DOHH2 (cell line): Measurements from ENCODE around the gene INTS7.
"Not testable (repeated sequence)": the region's sequence is repeated elsewhere in the genome, so short reads cannot be mapped to it uniquely, and the experiment has no call there.

Experiments used
- H3F3A ChIP-seq: fragments of 200-600 bp; sonication (generic), shearing (Covaris generic); 2 replicates; pipeline ENCODE4 v1.6.0; 2016; ENCODE audit warnings: antibody characterized with exemption, mild to moderate bottlenecking; ENCODE audit not compliant: control insufficient read depth, insufficient read depth
- H3K27ac ChIP-seq: fragments of 200-600 bp; sonication (generic); 2 replicates; pipeline ENCODE4 v1.5.1; 2014; ENCODE audit warnings: low read depth, mild to moderate bottlenecking, low read length, moderate library complexity
- H3K27me3 ChIP-seq: fragments of 200-600 bp; sonication (generic); 2 replicates; pipeline ENCODE4 v1.6.1; 2014; ENCODE audit warnings: mild to moderate bottlenecking, low read length, mixed read lengths; ENCODE audit not compliant: control insufficient read depth
- H3K36me3 ChIP-seq: fragments of 200-600 bp; sonication (generic); 2 replicates; pipeline ENCODE4 v1.6.1; 2014; ENCODE audit warnings: mild to moderate bottlenecking, low read length, moderate library complexity, mixed read lengths; ENCODE audit not compliant: control insufficient read depth
- H3K4me1 ChIP-seq: fragments of 200-600 bp; sonication (generic); 2 replicates; pipeline ENCODE4 v1.6.1; 2014; ENCODE audit warnings: mild to moderate bottlenecking, low read length, mixed read lengths; ENCODE audit not compliant: control insufficient read depth
- H3K4me2 ChIP-seq: fragments of 200-600 bp; sonication (generic); 2 replicates; pipeline ENCODE4 v1.6.0; 2014; ENCODE audit warnings: mild to moderate bottlenecking, low read length, moderate library complexity
- H3K4me3 ChIP-seq: fragments of 200-600 bp; sonication (generic); 2 replicates; pipeline ENCODE4 v1.5.1; 2014; ENCODE audit warnings: mild to moderate bottlenecking, low read length, mixed read lengths
- H3K79me2 ChIP-seq: fragments of 200-600 bp; sonication (generic); 2 replicates; pipeline ENCODE4 v1.6.1; 2014; ENCODE audit warnings: mild to moderate bottlenecking, low read length, mixed read lengths; ENCODE audit not compliant: control insufficient read depth
- H3K9me2 ChIP-seq: fragments of 200-600 bp; sonication (generic); replicated peaks from 2 replicates; pipeline ENCODE4 v1.6.1; 2014; ENCODE audit warnings: mild to moderate bottlenecking, low read length, mixed read lengths; ENCODE audit not compliant: control insufficient read depth
- H3K9me3 ChIP-seq: fragments of 200-600 bp; sonication (generic); 2 replicates; pipeline ENCODE4 v1.6.1; 2014; ENCODE audit warnings: antibody characterized with exemption, low read length, mixed read lengths; ENCODE audit not compliant: control insufficient read depth, insufficient read depth
- H4K20me1 ChIP-seq: fragments of 200-600 bp; sonication (generic); 2 replicates; pipeline ENCODE4 v1.6.0; 2014; ENCODE audit warnings: low read depth, mild to moderate bottlenecking, antibody characterized with exemption, low read length, moderate library complexity; ENCODE audit not compliant: control insufficient read depth, insufficient read depth
- EZH2phosphoT487 ChIP-seq: fragments of 200-600 bp; sonication (generic); IDR thresholded peaks from 2 replicates; pipeline ENCODE4 v1.6.1; 2017; ENCODE audit warnings: borderline replicate concordance, mild to moderate bottlenecking, antibody characterized with exemption, low read length, moderate library complexity, mixed read lengths
- TF ChIP-seq, protein P1 (sequence below): fragments of 200-600 bp; sonication (generic); IDR thresholded peaks from one replicate; pipeline ENCODE4 v1.5.1; 2014; ENCODE audit warnings: antibody characterized with exemption, mild to moderate bottlenecking, low read depth, low read length; ENCODE audit not compliant: poor library complexity, severe bottlenecking

The INTS7 gene

DNA sequence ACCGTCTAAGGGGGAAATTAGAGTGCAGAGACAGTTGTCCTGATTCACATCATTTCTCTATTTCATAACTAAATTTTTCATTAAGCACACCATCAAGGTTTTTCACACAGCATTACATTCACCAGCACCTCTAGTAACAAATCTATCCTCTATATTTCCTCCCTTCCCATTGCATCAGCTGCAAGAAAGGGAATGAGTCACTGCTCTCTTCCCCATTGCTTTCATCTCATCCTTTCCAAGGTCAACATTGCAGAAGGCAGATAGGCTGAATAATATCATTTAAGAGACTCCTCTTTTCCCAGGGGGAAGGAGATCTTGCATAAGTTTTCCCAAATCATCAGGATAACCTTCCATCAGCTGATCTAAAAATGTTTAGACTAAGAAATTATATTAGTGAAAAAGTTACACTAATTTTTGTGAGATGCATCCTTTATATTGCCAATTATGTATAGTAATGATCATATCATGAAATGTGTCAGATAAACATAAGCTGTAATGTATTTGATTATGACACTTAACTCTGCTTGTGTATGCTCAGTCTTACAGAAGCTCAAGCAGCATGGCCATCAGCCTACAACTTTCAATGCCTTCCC is 4.3 kb downstream of the INTS7 start:
- Histone ChIP-seq H3K27ac (no peak overlapping the region), H3K4me1 (peaks cover 38% of the 10 kb centered on the region), H4K20me1 (peaks cover 23% of the 10 kb centered on the region)

DNA sequence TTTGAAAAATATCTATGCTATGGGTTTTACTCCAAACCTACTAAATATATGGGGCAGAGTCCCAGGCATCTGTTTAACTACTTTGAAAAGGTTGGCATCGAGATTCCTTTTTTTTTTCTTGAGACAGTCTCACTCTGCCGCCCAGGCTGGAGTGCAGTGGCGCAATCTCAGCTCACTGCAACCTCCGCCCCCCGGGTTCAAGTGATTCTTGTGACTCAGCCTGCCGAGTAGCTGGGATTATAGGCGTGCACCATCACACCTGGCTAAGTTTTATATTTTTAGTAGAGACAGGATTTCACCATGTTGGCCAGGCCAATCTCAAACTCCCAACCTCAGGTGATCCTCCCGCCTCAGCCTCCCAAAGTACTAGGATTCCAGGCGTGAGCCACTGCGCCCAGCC is 7.6 kb downstream of the INTS7 start:
- not testable (repeated sequence) for H3K9me2 ChIP-seq, H3K27me3 ChIP-seq, H3K27ac ChIP-seq, H3F3A ChIP-seq, H3K4me3 ChIP-seq, H3K4me2 ChIP-seq
- H3K4me1 ChIP-seq, result peaks cover 24% of the 10 kb centered on the region
- H4K20me1 ChIP-seq, result peaks cover 12% of the 10 kb centered on the region; the same call in 1 of the 2 replicates
- H3K36me3 ChIP-seq, result peaks cover 61% of the 10 kb centered on the region
- peaks cover 100% of the 10 kb centered on the region for H3K79me2 ChIP-seq
- peaks cover 10% of the 10 kb centered on the region for H3K9me3 ChIP-seq

More for the DNA sequence above, 4.3 kb downstream of the INTS7 start:
- Histone ChIP-seq H3K4me3 (no peak overlapping the region), H3F3A (no peaks in the 10 kb centered on the region), H3K4me2 (peak overlapping the region; percentile 32), H3K9me3 (peaks cover 4% of the 10 kb centered on the region; the same call in 1 of the 2 replicates), H3K79me2 (peaks cover 93% of the 10 kb centered on the region), H3K36me3 (peaks cover 56% of the 10 kb centered on the region), H3K27me3 (no peaks in the 10 kb centered on the region), H3K9me2 (no peaks in the 10 kb centered on the region)
- no peak for TF ChIP-seq EZH2phosphoT487
- TF ChIP-seq, protein P1, sequence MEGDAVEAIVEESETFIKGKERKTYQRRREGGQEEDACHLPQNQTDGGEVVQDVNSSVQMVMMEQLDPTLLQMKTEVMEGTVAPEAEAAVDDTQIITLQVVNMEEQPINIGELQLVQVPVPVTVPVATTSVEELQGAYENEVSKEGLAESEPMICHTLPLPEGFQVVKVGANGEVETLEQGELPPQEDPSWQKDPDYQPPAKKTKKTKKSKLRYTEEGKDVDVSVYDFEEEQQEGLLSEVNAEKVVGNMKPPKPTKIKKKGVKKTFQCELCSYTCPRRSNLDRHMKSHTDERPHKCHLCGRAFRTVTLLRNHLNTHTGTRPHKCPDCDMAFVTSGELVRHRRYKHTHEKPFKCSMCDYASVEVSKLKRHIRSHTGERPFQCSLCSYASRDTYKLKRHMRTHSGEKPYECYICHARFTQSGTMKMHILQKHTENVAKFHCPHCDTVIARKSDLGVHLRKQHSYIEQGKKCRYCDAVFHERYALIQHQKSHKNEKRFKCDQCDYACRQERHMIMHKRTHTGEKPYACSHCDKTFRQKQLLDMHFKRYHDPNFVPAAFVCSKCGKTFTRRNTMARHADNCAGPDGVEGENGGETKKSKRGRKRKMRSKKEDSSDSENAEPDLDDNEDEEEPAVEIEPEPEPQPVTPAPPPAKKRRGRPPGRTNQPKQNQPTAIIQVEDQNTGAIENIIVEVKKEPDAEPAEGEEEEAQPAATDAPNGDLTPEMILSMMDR, result no peak

- peaks cover 6% of the 10 kb centered on the region; the same call in 1 of the 2 replicates for H3F3A ChIP-seq
- H3K4me1 ChIP-seq, result no peaks in the 10 kb centered on the region
- TF ChIP-seq, protein P1, result no peak
- TF ChIP-seq EZH2phosphoT487, result no peak
- peaks cover 10% of the 10 kb centered on the region for H3K9me3 ChIP-seq
- no peaks in the 10 kb centered on the region for H3K9me2 ChIP-seq
- H3K36me3 ChIP-seq, result peaks cover 46% of the 10 kb centered on the region
- peaks cover 7% of the 10 kb centered on the region; the same call in 1 of the 2 replicates for H4K20me1 ChIP-seq
- no peak overlapping the region for H3K4me3 ChIP-seq
- H3K27me3 ChIP-seq, result no peaks in the 10 kb centered on the region
- no peak overlapping the region for H3K4me2 ChIP-seq
- peaks cover 81% of the 10 kb centered on the region for H3K79me2 ChIP-seq
- H3K27ac ChIP-seq, result no peak overlapping the region
Measured at GRCh38 chr1:212024469-212025149, 10.7 kb downstream of the INTS7 start.

GRCh38 chr1:212022908-212023307 is 12.4 kb downstream of the INTS7 start:
- not testable (repeated sequence) for H3K4me2 ChIP-seq, H4K20me1 ChIP-seq, H3K4me1 ChIP-seq, H3K9me2 ChIP-seq, H3F3A ChIP-seq, H3K27ac ChIP-seq, H3K27me3 ChIP-seq, H3K4me3 ChIP-seq
- Histone ChIP-seq H3K9me3 (peaks cover 10% of the 10 kb centered on the region), H3K79me2 (peaks cover 64% of the 10 kb centered on the region), H3K36me3 (peaks cover 36% of the 10 kb centered on the region)
